ENCODE results near the gene TMEM82.

DNA sequence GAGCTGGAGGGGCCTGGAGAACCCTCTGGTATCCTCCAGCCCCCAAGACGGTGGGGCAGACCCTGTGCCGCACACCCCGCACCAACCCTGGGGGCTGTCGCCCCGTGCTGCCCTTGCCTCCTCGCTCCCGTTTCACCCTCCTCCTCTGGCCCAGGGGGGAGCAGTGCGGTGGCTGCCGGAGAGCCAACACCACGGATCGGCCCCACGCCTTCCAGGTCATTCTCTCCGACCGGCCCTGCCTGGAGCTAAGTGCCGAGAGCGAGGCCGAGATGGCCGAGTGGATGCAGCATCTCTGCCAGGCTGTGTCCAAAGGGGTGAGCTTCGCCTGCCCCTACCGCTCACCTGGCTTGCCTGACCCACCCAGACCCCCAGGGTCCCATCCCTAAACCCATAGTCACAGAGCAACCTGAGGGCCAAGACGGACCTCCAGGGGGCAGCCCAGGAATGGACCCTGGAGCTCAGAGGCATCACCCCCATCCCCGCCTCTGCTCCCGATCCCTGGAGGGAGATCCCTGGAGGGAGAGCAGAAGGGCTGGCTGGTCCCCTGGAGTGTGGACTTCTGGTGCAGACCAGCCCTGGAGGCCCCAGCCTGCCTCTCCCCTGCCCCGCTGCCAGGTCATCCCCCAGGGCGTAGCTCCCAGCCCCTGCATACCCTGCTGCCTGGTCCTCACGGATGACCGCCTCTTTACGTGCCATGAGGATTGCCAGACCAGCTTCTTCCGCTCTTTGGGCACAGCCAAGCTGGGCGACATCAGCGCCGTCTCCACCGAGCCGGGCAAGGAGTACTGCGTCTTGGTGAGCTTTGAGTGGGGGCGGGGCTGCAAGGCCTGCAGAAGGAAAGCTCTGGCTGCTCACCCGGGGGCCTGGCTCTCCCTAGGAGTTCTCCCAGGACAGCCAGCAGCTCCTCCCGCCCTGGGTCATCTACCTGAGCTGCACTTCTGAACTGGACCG lies 10.3 kb upstream of the TMEM82 start:
- TF ChIP-seq, protein P1, sequence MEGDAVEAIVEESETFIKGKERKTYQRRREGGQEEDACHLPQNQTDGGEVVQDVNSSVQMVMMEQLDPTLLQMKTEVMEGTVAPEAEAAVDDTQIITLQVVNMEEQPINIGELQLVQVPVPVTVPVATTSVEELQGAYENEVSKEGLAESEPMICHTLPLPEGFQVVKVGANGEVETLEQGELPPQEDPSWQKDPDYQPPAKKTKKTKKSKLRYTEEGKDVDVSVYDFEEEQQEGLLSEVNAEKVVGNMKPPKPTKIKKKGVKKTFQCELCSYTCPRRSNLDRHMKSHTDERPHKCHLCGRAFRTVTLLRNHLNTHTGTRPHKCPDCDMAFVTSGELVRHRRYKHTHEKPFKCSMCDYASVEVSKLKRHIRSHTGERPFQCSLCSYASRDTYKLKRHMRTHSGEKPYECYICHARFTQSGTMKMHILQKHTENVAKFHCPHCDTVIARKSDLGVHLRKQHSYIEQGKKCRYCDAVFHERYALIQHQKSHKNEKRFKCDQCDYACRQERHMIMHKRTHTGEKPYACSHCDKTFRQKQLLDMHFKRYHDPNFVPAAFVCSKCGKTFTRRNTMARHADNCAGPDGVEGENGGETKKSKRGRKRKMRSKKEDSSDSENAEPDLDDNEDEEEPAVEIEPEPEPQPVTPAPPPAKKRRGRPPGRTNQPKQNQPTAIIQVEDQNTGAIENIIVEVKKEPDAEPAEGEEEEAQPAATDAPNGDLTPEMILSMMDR (optimal IDR thresholded peaks at IDR 0.05 in 1 of 3, IDR thresholded peaks at IDR 0.05 in 1 of 3, conservative IDR thresholded peaks at IDR 0.05 in 1 of 3; ENCODE audit: extremely low read depth in 1 of 3, insufficient read depth in 2 of 3, low read length in 3 of 3) = no peak
- no peak for TF ChIP-seq EZH2 (IDR thresholded peaks at IDR 0.05; ENCODE audit: low read length)

Data from keratinocyte (primary cell).